ENCODE data around the gene COG7.

DNA sequence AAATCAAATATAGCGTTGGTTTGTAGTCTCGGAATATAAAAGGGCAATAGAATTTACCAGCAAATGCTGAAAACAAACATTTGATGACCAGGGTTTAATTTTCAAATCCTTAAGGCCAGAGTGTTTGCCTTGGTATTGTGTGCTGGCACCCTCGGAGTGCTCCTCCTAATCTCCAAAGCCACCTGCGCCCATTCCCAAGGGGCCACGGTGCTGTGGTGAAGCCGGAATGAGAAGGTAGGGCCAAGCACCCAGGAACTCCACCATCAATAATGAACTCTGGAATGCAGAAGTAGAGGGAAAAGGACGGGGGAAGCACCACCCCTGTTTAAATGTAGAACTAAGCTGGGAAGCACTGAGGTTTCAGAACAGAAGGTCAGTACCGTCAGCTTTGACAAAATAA lies 51.9 kb downstream of the COG7 start:
- TF ChIP-seq, protein P1, sequence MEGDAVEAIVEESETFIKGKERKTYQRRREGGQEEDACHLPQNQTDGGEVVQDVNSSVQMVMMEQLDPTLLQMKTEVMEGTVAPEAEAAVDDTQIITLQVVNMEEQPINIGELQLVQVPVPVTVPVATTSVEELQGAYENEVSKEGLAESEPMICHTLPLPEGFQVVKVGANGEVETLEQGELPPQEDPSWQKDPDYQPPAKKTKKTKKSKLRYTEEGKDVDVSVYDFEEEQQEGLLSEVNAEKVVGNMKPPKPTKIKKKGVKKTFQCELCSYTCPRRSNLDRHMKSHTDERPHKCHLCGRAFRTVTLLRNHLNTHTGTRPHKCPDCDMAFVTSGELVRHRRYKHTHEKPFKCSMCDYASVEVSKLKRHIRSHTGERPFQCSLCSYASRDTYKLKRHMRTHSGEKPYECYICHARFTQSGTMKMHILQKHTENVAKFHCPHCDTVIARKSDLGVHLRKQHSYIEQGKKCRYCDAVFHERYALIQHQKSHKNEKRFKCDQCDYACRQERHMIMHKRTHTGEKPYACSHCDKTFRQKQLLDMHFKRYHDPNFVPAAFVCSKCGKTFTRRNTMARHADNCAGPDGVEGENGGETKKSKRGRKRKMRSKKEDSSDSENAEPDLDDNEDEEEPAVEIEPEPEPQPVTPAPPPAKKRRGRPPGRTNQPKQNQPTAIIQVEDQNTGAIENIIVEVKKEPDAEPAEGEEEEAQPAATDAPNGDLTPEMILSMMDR (IDR thresholded peaks at IDR 0.05) = no peak
- no peak for TF ChIP-seq POLR2A (IDR thresholded peaks at IDR 0.05)

Data from heart left ventricle (tissue), 13 donors.